Sigmoid colon (tissue), 7 donors: Measurements from ENCODE around the gene SLC2A1. TPM values are rescaled to one million over a fixed set of nuclear protein-coding genes. Genes with fewer than 3 reads are reported as not detected.

Experiments used
- DNase-seq: peaks from one replicate; pipeline ENCODE4 v3.0.0-alpha.2; 2019
- H3K27ac ChIP-seq, 4 donors: fragments of 200-600 bp; sonication (generic); one replicate each; pipeline ENCODE4 v1.5.1; 2016 to 2019; ENCODE audit warnings: mild to moderate bottlenecking in 1 of 4
- H3K27me3 ChIP-seq, 3 donors: fragments of 200-600 bp; sonication (generic); one replicate each; pipeline ENCODE4 v1.5.1; 2019; ENCODE audit warnings: mild to moderate bottlenecking in 1 of 3
- H3K36me3 ChIP-seq, 4 donors: fragments of 200-600 bp; sonication (generic); one replicate each; pipeline ENCODE4 v1.5.1; 2016 to 2019
- H3K4me1 ChIP-seq, 4 donors: fragments of 200-600 bp; sonication (generic); one replicate each; pipeline ENCODE4 v1.5.1; 2017 to 2019
- H3K4me3 ChIP-seq, 4 donors: fragments of 200-600 bp; sonication (generic); one replicate each; pipeline ENCODE4 v1.5.1; 2017 to 2019; ENCODE audit warnings: mild to moderate bottlenecking in 2 of 4, moderate library complexity in 1 of 4
- H3K9me3 ChIP-seq, 4 donors: fragments of 200-600 bp in 3 of 4; sonication (generic) in 3 of 4; one replicate each; pipeline versions ENCODE4 v1.5.1 to v1.6.1; 2013 to 2019
- CTCF ChIP-seq, 4 experiments: fragments of 450-650 bp in 3 of 4; fragments of 200-600 bp in 1 of 4; IDR thresholded peaks; one replicate each; pipeline ENCODE4 v1.5.1; 2016 to 2019; ENCODE audit warnings: antibody characterized with exemption in 4 of 4, mild to moderate bottlenecking in 3 of 4, moderate library complexity in 2 of 4
- EP300 ChIP-seq, 4 donors: sonication (generic); formaldehyde crosslinking; IDR thresholded peaks; one replicate each; pipeline ENCODE4 v1.6.1; 2017; ENCODE audit warnings: antibody characterized with exemption in 4 of 4
- POLR2A ChIP-seq, 2 donors: fragments of 450-650 bp; IDR thresholded peaks; one replicate each; pipeline ENCODE4 v1.6.1; 2016; ENCODE audit warnings: antibody characterized with exemption in 2 of 2, mild to moderate bottlenecking in 2 of 2, moderate library complexity in 2 of 2
- POLR2AphosphoS5 ChIP-seq, 4 donors: sonication (generic); formaldehyde crosslinking; IDR thresholded peaks; one replicate each; pipeline ENCODE4 v1.6.1; 2017; ENCODE audit warnings: antibody characterized with exemption in 4 of 4
- WGBS, 2 donors: extraction: QIAGEN DNeasy Blood & Tissue Kit; methylation state at CpG; one replicate each; pipeline ENCODE4 v1.1.7; 2013; 5-methylcytosine and 5-hydroxymethylcytosine counted together
- intact Hi-C: fragments of 100-400 bp; cut with DNase I; formaldehyde crosslinking; loops from one replicate; pipeline ENCODE4 v1.15.1; 2023
- polyA plus RNA-seq, 3 donors: library from polyadenylated mRNA; stranded (reverse); fragments of 200-250 nt; gene quantifications; one replicate each; pipeline ENCODE4 v1.2.3, GENCODE V29; 2013
- total RNA-seq, 4 donors: library from RNA; depleted of rRNA; stranded (reverse); fragments of >200 nt; gene quantifications; one replicate each; pipeline ENCODE4 v1.1.0, GENCODE V29; 2016
- donor health status: healthy with polysubstance abuse.
- donor health status: Bipolar disorder and iron deficiency.
- donor health status: healthy.

Gene SLC2A1
- total and polyA plus RNA-seq, 7 donors: 4.2 to 44.9 (median 11.1) TPM

GRCh38 chr1:42886800-42887199 is 71.9 kb downstream of the SLC2A1 start:
- WGBS, 2 donors: 76 to 81% methylated on average over 21 of the region's 21 CpGs
- no peak overlapping the region for H3K27ac ChIP-seq
- H3K36me3 ChIP-seq: no peaks in the 10 kb centered on the region
- H3K4me1 ChIP-seq: no peaks in the 10 kb centered on the region
- H3K4me3 ChIP-seq: no peak overlapping the region
- no peak for TF ChIP-seq POLR2AphosphoS5 (IDR thresholded peaks at IDR 0.05)
- TF ChIP-seq CTCF (IDR thresholded peaks at IDR 0.05): no peak
- no peak for TF ChIP-seq POLR2A (IDR thresholded peaks at IDR 0.05)
- no peak for TF ChIP-seq EP300 (IDR thresholded peaks at IDR 0.05)
- intact Hi-C loops: no loop called here
- no peaks in the 10 kb centered on the region for H3K27me3 ChIP-seq
- DNase-seq: no peak
- H3K9me3 ChIP-seq: no peaks in the 10 kb centered on the region

DNA sequence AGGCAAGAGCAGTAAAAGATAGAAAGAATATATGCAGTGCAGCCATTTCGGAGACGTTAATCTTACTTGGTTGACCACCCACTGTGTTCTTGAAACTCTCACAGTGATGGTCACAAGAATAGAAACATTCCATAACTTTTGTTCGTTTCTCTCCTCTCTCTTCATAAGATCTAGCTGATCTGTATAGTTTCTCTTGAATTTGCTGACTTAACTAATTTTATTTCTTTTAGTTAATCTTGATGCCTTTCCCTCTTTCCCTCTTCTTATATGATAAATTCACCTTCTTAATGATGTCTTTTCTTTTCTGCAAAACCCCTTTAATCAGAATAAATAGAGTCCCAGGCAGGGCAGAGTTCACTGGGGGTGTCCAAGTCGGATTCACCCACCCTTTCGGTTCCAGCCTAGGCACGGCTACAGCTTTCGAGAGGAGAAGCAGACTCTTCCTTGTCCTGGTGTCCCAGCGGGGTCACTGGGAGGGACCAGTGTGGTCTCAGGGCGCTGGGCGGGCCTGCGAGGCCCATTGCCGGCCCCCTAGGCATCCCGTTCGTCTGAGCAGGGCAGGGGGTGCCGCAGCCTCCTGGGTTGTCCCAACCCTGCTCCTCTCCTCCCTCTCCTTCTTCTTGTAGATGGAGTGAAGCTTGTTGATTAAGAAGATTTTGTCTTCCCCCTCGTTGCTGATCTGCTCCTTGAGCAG is 72.5 kb downstream of the SLC2A1 start:
- Histone ChIP-seq H3K4me1 (no peaks in the 10 kb centered on the region), H3K9me3 (no peaks in the 10 kb centered on the region), H3K4me3 (no peak overlapping the region), H3K27me3 (no peaks in the 10 kb centered on the region), H3K27ac (no peak overlapping the region), H3K36me3 (no peaks in the 10 kb centered on the region)
- TF ChIP-seq POLR2A (IDR thresholded peaks at IDR 0.05) (no peak), EP300 (IDR thresholded peaks at IDR 0.05) (no peak), POLR2AphosphoS5 (IDR thresholded peaks at IDR 0.05) (no peak), CTCF (IDR thresholded peaks at IDR 0.05) (no peak)
- intact Hi-C loops: no loop called here
- DNase-seq: no peak
- WGBS, 2 donors: 87% methylated on average over 16 of the region's 16 CpGs

- H3K27ac ChIP-seq: no peak overlapping the region
- no peak for DNase-seq
- H3K4me1 ChIP-seq: no peaks in the 10 kb centered on the region
- intact Hi-C loops: no loop called here
- H3K4me3 ChIP-seq: no peak overlapping the region
- no peak for TF ChIP-seq CTCF (IDR thresholded peaks at IDR 0.05)
- no peak for TF ChIP-seq POLR2AphosphoS5 (IDR thresholded peaks at IDR 0.05)
- no peak for TF ChIP-seq EP300 (IDR thresholded peaks at IDR 0.05)
- TF ChIP-seq POLR2A (IDR thresholded peaks at IDR 0.05): no peak
- no peaks in the 10 kb centered on the region for H3K27me3 ChIP-seq
- 71 to 73% methylated on average over 4 of the region's 4 CpGs for WGBS, 2 donors
- H3K9me3 ChIP-seq: no peaks in the 10 kb centered on the region
- H3K36me3 ChIP-seq: no peaks in the 10 kb centered on the region
Measured at GRCh38 chr1:42880384-42880783, 78.3 kb downstream of the SLC2A1 start.

DNA sequence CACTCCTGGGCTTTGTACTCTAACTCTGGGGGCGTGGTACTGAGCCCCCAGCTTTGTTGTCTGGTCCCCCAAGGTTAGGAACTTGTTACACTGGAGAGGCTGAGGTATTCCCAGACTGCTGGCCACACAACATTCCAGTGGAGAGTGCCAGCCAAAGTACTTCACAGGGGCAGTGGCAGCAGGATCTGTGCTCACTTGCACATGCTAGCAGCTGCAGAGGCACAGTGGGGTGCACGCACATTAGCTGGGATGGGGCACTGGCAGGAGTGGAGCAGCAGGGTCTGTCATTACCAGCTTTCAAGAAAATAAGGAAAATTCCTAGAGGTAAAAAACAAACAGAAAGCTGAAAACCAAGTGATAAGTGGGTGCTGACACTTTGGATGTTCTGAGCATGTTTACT is 81.3 kb downstream of the SLC2A1 start:
- no peaks in the 10 kb centered on the region for H3K36me3 ChIP-seq
- H3K27ac ChIP-seq: no peak overlapping the region
- WGBS, 2 donors: 48 to 73% methylated on average over 2 of the region's 2 CpGs
- H3K9me3 ChIP-seq: no peaks in the 10 kb centered on the region
- DNase-seq: no peak
- no peak overlapping the region for H3K4me3 ChIP-seq
- no peaks in the 10 kb centered on the region for H3K27me3 ChIP-seq
- intact Hi-C loops: no loop called here
- TF ChIP-seq CTCF (IDR thresholded peaks at IDR 0.05): no peak
- no peak for TF ChIP-seq POLR2A (IDR thresholded peaks at IDR 0.05)
- H3K4me1 ChIP-seq: no peaks in the 10 kb centered on the region

DNA sequence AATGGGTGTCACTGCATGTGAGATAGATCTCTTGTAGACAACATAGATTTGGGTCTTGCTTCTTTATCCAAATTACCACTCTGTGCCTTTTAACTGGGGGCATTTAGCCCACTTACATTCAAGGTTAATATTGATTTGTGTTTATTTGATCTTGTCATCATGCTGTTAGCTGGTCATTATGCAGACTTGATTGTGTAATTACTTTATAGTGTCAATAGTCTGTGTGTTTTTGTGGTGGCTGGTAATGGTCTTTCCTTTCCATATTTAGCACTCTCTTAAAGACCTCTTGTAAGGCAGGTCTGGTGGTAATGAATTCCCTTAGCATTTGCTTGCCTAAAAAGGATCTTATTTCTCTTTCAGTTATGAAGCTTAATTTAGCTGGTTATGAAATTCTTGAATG is 82.7 kb downstream of the SLC2A1 start:
- H3K36me3 ChIP-seq: no peaks in the 10 kb centered on the region
- no peak overlapping the region for H3K27ac ChIP-seq
- H3K9me3 ChIP-seq: no peaks in the 10 kb centered on the region
- DNase-seq: no peak
- H3K27me3 ChIP-seq: no peaks in the 10 kb centered on the region
- intact Hi-C loops: no loop called here
- no peak overlapping the region for H3K4me3 ChIP-seq
- TF ChIP-seq POLR2A (IDR thresholded peaks at IDR 0.05): no peak
- TF ChIP-seq CTCF (IDR thresholded peaks at IDR 0.05): no peak
- no peak for TF ChIP-seq EP300 (IDR thresholded peaks at IDR 0.05)
- TF ChIP-seq POLR2AphosphoS5 (IDR thresholded peaks at IDR 0.05): no peak
- H3K4me1 ChIP-seq: no peaks in the 10 kb centered on the region
